Choroid plexus epithelial cell (primary cell): ENCODE data around the gene HMGCS2.

Experiments
- DNase-seq: peaks from one replicate; pipeline ENCODE4 v3.0.0-alpha.2; 2010; ENCODE audit warnings: low read depth
- H3K4me3 ChIP-seq: 2 replicates; pipeline ENCODE4 v1.5.1; 2011; ENCODE audit warnings: low read depth, mild to moderate bottlenecking, control low read depth, low read length, moderate library complexity
- CTCF ChIP-seq: conservative IDR thresholded peaks from 2 replicates; pipeline ENCODE4 v1.5.1; 2011; ENCODE audit warnings: low read depth, mild to moderate bottlenecking, control low read depth, inconsistent platforms, low read length, moderate library complexity

Gene HMGCS2

GRCh38 chr1:119811387-119811786 is 42.7 kb upstream of the HMGCS2 start, which contains the start of gene REG4:
REG4 (minus strand) TSS chr1:119811460; CDS start chr1:119808769, 2,691 bp downstream.
- H3K4me3 ChIP-seq = no peak within 1 kb of the TSS
- TF ChIP-seq CTCF = no peak
- no peak for DNase-seq

- TF ChIP-seq CTCF = peak; percentile 97
- peak; percentile 87 for DNase-seq
- H3K4me3 ChIP-seq = no peak overlapping the region
Observed at GRCh38 chr1:119808972-119809550, 40.4 kb upstream of the HMGCS2 start.

- DNase-seq = no peak
- H3K4me3 ChIP-seq = no peak overlapping the region
- no peak for TF ChIP-seq CTCF
Observed at GRCh38 chr1:119808491-119808890, 39.8 kb upstream of the HMGCS2 start.

GRCh38 chr1:119806489-119806888 is 37.8 kb upstream of the HMGCS2 start:
- H3K4me3 ChIP-seq = no peak overlapping the region
- no peak for DNase-seq
- TF ChIP-seq CTCF = no peak

GRCh38 chr1:119805746-119806145 is 37.0 kb upstream of the HMGCS2 start:
- no peak for DNase-seq
- H3K4me3 ChIP-seq = no peak overlapping the region
- TF ChIP-seq CTCF = no peak

GRCh38 chr1:119805247-119805646 is 36.5 kb upstream of the HMGCS2 start:
- no peak for DNase-seq
- TF ChIP-seq CTCF = no peak
- H3K4me3 ChIP-seq = no peak overlapping the region

- no peak for TF ChIP-seq CTCF
- DNase-seq = no peak
- no peak overlapping the region for H3K4me3 ChIP-seq
Observed at GRCh38 chr1:119799599-119800177, 31.0 kb upstream of the HMGCS2 start.
